Measurements from ENCODE around the gene RBM34.
"Not testable (repeated sequence)": the region's sequence is repeated elsewhere in the genome, so short reads cannot be mapped to it uniquely, and the experiment has no call there.

RBM34 gene

GRCh38 chr1:235098547-235098946 is 62.5 kb downstream of the RBM34 start:
- H3F3A ChIP-seq (ENCODE audit: control insufficient read depth, insufficient read depth) = no peaks in the 10 kb centered on the region
- H3K9me2 ChIP-seq (replicated peaks; ENCODE audit: control insufficient read depth, low read length) = no peaks in the 10 kb centered on the region
- H3K4me2 ChIP-seq (ENCODE audit: low read length) = no peak overlapping the region
- no peak overlapping the region for H3K4me3 ChIP-seq (ENCODE audit: low read length)
- no peak overlapping the region for H3K27ac ChIP-seq (ENCODE audit: low read depth, low read length)
- peaks cover 22% of the 10 kb centered on the region for H3K4me1 ChIP-seq (ENCODE audit: control insufficient read depth, low read length)
- no peaks in the 10 kb centered on the region for H3K79me2 ChIP-seq (ENCODE audit: control insufficient read depth, low read length)
- H4K20me1 ChIP-seq (ENCODE audit: control insufficient read depth, insufficient read depth, low read depth, low read length) = no peaks in the 10 kb centered on the region
- TF ChIP-seq EZH2phosphoT487 (IDR thresholded peaks at IDR 0.05; ENCODE audit: borderline replicate concordance, low read length) = no peak
- no peak for TF ChIP-seq CTCF (IDR thresholded peaks at IDR 0.05; ENCODE audit: low read depth, low read length, poor library complexity, severe bottlenecking)
- no peaks in the 10 kb centered on the region for H3K36me3 ChIP-seq (ENCODE audit: control insufficient read depth, low read length)
- peaks cover 5% of the 10 kb centered on the region for H3K27me3 ChIP-seq (ENCODE audit: control insufficient read depth, low read length)
- no peaks in the 10 kb centered on the region for H3K9me3 ChIP-seq (ENCODE audit: control insufficient read depth, insufficient read depth, low read length)

- H3K79me2 ChIP-seq (ENCODE audit: control insufficient read depth, low read length); H3K9me2 ChIP-seq (replicated peaks; ENCODE audit: control insufficient read depth, low read length); H3K4me2 ChIP-seq (ENCODE audit: low read length); H3F3A ChIP-seq (ENCODE audit: control insufficient read depth, insufficient read depth); H3K4me3 ChIP-seq (ENCODE audit: low read length); H3K9me3 ChIP-seq (ENCODE audit: control insufficient read depth, insufficient read depth, low read length); H4K20me1 ChIP-seq (ENCODE audit: control insufficient read depth, insufficient read depth, low read depth, low read length); H3K36me3 ChIP-seq (ENCODE audit: control insufficient read depth, low read length); H3K27me3 ChIP-seq (ENCODE audit: control insufficient read depth, low read length); H3K27ac ChIP-seq (ENCODE audit: low read depth, low read length): not testable (repeated sequence)
- H3K4me1 ChIP-seq (ENCODE audit: control insufficient read depth, low read length) = peaks cover 22% of the 10 kb centered on the region
These were observed 63.5 kb downstream of the RBM34 start for GRCh38 chr1:235097501-235097900.

DNA sequence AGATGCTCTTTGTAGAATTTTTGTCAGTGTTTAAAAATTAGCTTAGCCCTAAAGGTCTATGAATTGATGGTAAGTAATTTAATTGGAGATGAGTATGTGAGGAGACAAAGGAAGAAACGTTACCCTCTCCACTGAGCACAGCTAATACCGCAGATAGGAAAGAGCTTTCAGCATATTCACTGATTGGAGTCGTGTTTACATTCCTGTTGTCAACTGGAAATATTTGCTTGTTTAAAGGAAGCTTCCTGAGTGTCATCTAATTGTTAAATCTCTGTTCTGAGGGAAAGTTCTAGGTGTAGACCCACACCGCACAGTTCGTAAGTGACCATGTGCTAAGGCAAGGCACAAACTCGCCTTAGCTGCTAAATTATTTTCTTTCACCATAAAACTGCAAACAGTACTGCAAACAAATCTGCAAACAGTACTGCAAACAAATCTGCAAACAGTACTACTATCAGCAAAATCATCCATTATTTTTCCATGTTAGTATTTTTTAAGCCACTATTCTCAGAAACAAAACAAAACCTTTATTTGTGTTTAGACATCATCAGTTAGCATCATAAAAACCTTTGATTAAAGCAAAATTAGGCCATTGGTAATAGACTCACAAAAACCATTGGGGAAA is 65.0 kb downstream of the RBM34 start:
- H3K4me1 ChIP-seq (ENCODE audit: control insufficient read depth, low read length) = peaks cover 20% of the 10 kb centered on the region
- no peak overlapping the region for H3K4me3 ChIP-seq (ENCODE audit: low read length)
- TF ChIP-seq EZH2phosphoT487 (IDR thresholded peaks at IDR 0.05; ENCODE audit: borderline replicate concordance, low read length) = no peak
- no peak for TF ChIP-seq CTCF (IDR thresholded peaks at IDR 0.05; ENCODE audit: low read depth, low read length, poor library complexity, severe bottlenecking)
- H3K9me2 ChIP-seq (replicated peaks; ENCODE audit: control insufficient read depth, low read length) = no peaks in the 10 kb centered on the region
- no peaks in the 10 kb centered on the region for H3K79me2 ChIP-seq (ENCODE audit: control insufficient read depth, low read length)
- no peaks in the 10 kb centered on the region for H3K36me3 ChIP-seq (ENCODE audit: control insufficient read depth, low read length)
- no peaks in the 10 kb centered on the region for H4K20me1 ChIP-seq (ENCODE audit: control insufficient read depth, insufficient read depth, low read depth, low read length)
- no peaks in the 10 kb centered on the region for H3K9me3 ChIP-seq (ENCODE audit: control insufficient read depth, insufficient read depth, low read length)
- H3F3A ChIP-seq (ENCODE audit: control insufficient read depth, insufficient read depth) = no peaks in the 10 kb centered on the region
- peaks cover 7% of the 10 kb centered on the region for H3K27me3 ChIP-seq (ENCODE audit: control insufficient read depth, low read length)
- no peak overlapping the region for H3K4me2 ChIP-seq (ENCODE audit: low read length)
- H3K27ac ChIP-seq (ENCODE audit: low read depth, low read length) = no peak overlapping the region

GRCh38 chr1:235093696-235094592 is 67.1 kb downstream of the RBM34 start:
- no peak overlapping the region for H3K27ac ChIP-seq (ENCODE audit: low read depth, low read length)
- TF ChIP-seq CTCF (IDR thresholded peaks at IDR 0.05; ENCODE audit: low read depth, low read length, poor library complexity, severe bottlenecking) (peak; percentile 94), EZH2phosphoT487 (IDR thresholded peaks at IDR 0.05; ENCODE audit: borderline replicate concordance, low read length) (no peak)
- no peak overlapping the region for H3K4me2 ChIP-seq (ENCODE audit: low read length)
- H3K9me2 ChIP-seq (replicated peaks; ENCODE audit: control insufficient read depth, low read length) = no peaks in the 10 kb centered on the region
- 0 out of 2 replicates have a peak, but pooled peaks cover 3% of the 10 kb centered on the region for H3K4me1 ChIP-seq (ENCODE audit: control insufficient read depth, low read length)
- H3F3A ChIP-seq (ENCODE audit: control insufficient read depth, insufficient read depth) = no peaks in the 10 kb centered on the region
- H3K36me3 ChIP-seq (ENCODE audit: control insufficient read depth, low read length) = no peaks in the 10 kb centered on the region
- H4K20me1 ChIP-seq (ENCODE audit: control insufficient read depth, insufficient read depth, low read depth, low read length) = no peaks in the 10 kb centered on the region
- H3K27me3 ChIP-seq (ENCODE audit: control insufficient read depth, low read length) = peaks cover 7% of the 10 kb centered on the region
- no peak overlapping the region for H3K4me3 ChIP-seq (ENCODE audit: low read length)
- no peaks in the 10 kb centered on the region for H3K79me2 ChIP-seq (ENCODE audit: control insufficient read depth, low read length)
- no peaks in the 10 kb centered on the region for H3K9me3 ChIP-seq (ENCODE audit: control insufficient read depth, insufficient read depth, low read length)

All from DOHH2 (cell line).